ENCODE data around the gene CENPV. TPM values are rescaled to one million over a fixed set of nuclear protein-coding genes. Genes with fewer than 3 reads are reported as not detected.

CENPV gene
- total and polyA plus RNA-seq, 2 of the 13 experiments (the other 11 are each of a cell fraction or from before 2014, with no cell fraction given), result 193 to 292 TPM

DNA sequence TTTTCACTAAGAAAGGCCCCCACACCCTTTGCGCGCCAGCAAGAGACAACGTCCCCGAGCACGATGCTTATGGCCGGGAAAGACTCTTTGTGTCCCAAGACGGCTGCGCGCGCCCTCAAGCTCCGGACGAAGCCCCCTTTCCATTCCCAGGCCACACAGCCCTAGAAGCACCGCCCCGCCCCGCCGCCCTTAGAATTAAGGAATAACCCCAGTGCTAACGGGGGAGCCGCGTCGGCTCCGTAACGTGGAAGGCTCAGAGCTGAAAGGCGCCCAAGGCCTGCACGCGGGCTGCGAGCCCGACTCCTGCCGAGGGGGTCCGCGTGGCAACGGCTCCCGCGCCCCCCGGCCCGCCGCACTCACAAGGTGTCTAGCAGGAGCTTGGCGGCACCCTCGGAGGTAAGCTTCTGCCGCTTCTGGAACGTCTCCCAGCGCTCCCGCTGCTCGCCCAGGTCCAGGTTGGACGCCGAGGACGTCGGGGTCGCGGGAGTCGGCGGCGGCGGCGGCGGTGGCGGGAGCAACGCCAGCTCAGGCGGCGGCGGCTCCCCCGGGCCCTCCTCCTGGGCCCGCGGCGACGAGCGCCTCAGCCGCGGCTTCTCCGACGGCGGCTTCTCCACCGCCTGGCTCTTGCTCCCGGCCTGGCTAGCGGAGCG is 477 bp downstream of the CENPV start (continued):
- TF ChIP-seq BCL6 (CRISPR knock-in tag; IDR thresholded peaks at IDR 0.05), result no peak
- TF ChIP-seq ZNF44 (CRISPR knock-in tag; IDR thresholded peaks at IDR 0.05), result peak; percentile 56; the same call in 1 of the 2 replicates
- TF ChIP-seq ZNF557 (CRISPR knock-in tag; IDR thresholded peaks at IDR 0.05), result no peak
- no peak for TF ChIP-seq ZNF354B (CRISPR knock-in tag; IDR thresholded peaks at IDR 0.05)
- TF ChIP-seq ZNF574 (CRISPR knock-in tag; IDR thresholded peaks at IDR 0.05), result peak; percentile 25; the same call in 1 of the 2 replicates
- no peak for TF ChIP-seq ZNF207 (IDR thresholded peaks at IDR 0.05; ENCODE audit: borderline replicate concordance)
- TF ChIP-seq, protein P1, sequence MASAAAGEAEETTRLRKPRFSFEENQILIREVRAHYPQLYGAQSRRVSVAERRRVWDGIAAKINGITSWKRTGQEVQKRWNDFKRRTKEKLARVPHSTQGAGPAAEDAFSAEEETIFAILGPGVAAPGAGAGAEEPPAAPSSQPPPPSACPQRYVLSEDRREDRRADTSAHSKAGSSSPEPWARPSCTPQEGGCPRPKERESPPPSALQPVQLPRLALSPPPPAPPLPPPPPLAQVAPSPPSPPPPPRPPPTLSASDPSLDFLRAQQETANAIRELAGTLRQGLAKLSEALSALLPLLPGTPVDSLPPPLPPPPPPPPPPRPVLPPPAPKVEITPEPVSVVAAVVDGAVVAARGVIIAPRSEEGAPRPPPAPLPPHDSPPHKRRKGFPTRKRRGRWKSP (CRISPR knock-in tag; IDR thresholded peaks at IDR 0.05), result peak; percentile 59; the same call in 1 of the 2 replicates
- no peak for TF ChIP-seq CHD2 (IDR thresholded peaks at IDR 0.05; ENCODE audit: low read depth, low read length)
- TF ChIP-seq ZNF326 (CRISPR knock-in tag; IDR thresholded peaks at IDR 0.05; ENCODE audit: borderline replicate concordance), result no peak
- TF ChIP-seq, protein P2, sequence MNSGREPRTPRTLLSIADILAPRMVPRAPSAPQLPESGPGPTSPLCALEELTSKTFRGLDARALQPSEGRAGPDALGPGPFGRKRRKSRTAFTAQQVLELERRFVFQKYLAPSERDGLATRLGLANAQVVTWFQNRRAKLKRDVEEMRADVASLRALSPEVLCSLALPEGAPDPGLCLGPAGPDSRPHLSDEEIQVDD (CRISPR knock-in tag; IDR thresholded peaks at IDR 0.05; ENCODE audit: borderline replicate concordance), result no peak
- no peak for TF ChIP-seq MLX (CRISPR knock-in tag; IDR thresholded peaks at IDR 0.05)
- no peak for TF ChIP-seq ZNF580 (CRISPR knock-in tag; IDR thresholded peaks at IDR 0.05; ENCODE audit: borderline replicate concordance, low read depth)
- no peak for TF ChIP-seq MED13 (CRISPR knock-in tag; IDR thresholded peaks at IDR 0.05)
- peak; percentile 72 for TF ChIP-seq ZFX (CRISPR knock-in tag; IDR thresholded peaks at IDR 0.05; ENCODE audit: low read depth)
- TF ChIP-seq ZNF317 (CRISPR knock-in tag; IDR thresholded peaks at IDR 0.05), result no peak
- no peak for TF ChIP-seq DBP (CRISPR knock-in tag; IDR thresholded peaks at IDR 0.05; ENCODE audit: not compliant biosample characterization)
- no peak for TF ChIP-seq DNMT1 (CRISPR knock-in tag; IDR thresholded peaks at IDR 0.05)
- TF ChIP-seq NPAS2 (CRISPR knock-in tag; IDR thresholded peaks at IDR 0.05; ENCODE audit: borderline replicate concordance), result no peak
- TF ChIP-seq SNAPC4 (CRISPR knock-in tag; IDR thresholded peaks at IDR 0.05), result no peak

All from HepG2 (cell line).